H1 (cell line): ENCODE data around the gene NADSYN1. TPM values are rescaled to one million over a fixed set of nuclear protein-coding genes. Genes with fewer than 3 reads are reported as not detected.

Experiments used
- CTCF ChIA-PET: fragments of 300-600 bp; sonication (Branson Sonifier 250); formaldehyde crosslinking; loops from one replicate; lab custom pipeline; 2021; ENCODE audit not compliant: partially characterized antibody; lab: Charles Lee
- POLR2A ChIA-PET: fragments of 300-600 bp; sonication (Branson Sonifier 250); formaldehyde crosslinking; loops from one replicate; lab custom pipeline; 2021; ENCODE audit warnings: inconsistent platforms; ENCODE audit not compliant: partially characterized antibody; lab: Charles Lee
- DNase-seq, 2 experiments: peaks; one replicate each; pipeline versions ENCODE4 v3.0.0 to v3.0.0-alpha.2; 2010 to 2022; ENCODE audit warnings: low spot score in 2 of 2, low read depth in 1 of 2, mixed read lengths in 1 of 2
- FAIRE-seq: peaks from 2 replicates; lab custom pipeline; 2011; peaks lifted over from hg19 to GRCh38; lab: Jason Lieb, UNC
- H2AFZ ChIP-seq: 2 replicates; pipeline ENCODE4 v1.8.1; 2012; ENCODE audit warnings: low read length, inconsistent platforms
- H2AK5ac ChIP-seq: 2 replicates; pipeline ENCODE4 v1.6.1; 2013; ENCODE audit warnings: low read depth, low read length
- H2BK120ac ChIP-seq: replicated peaks from 2 replicates; pipeline ENCODE3; 2013; ENCODE audit warnings: low read depth, low read length, inconsistent platforms
- H2BK12ac ChIP-seq: 2 replicates; pipeline ENCODE4 v1.6.1; 2013; ENCODE audit warnings: low read depth, low read length
- H2BK15ac ChIP-seq: 2 replicates; pipeline ENCODE4 v1.6.1; 2013; ENCODE audit warnings: low read length
- H2BK20ac ChIP-seq: 2 replicates; pipeline ENCODE4 v1.6.1; 2013; ENCODE audit warnings: low read length
- H2BK5ac ChIP-seq: 2 replicates; pipeline ENCODE4 v1.6.1; 2013; ENCODE audit warnings: low read depth, low read length
- H3K14ac ChIP-seq: 2 replicates; pipeline ENCODE4 v1.6.1; 2013; ENCODE audit warnings: inconsistent platforms; ENCODE audit not compliant: insufficient read length
- H3K18ac ChIP-seq: 2 replicates; pipeline ENCODE4 v1.6.1; 2013; ENCODE audit warnings: low read length; ENCODE audit errors: extremely low read depth
- H3K23ac ChIP-seq: 2 replicates; pipeline ENCODE4 v1.6.1; 2013; ENCODE audit warnings: inconsistent platforms; ENCODE audit not compliant: insufficient read length
- H3K23me2 ChIP-seq: 2 replicates; pipeline ENCODE4 v1.6.1; 2013; ENCODE audit warnings: low read depth, low read length
- H3K27ac ChIP-seq: 2 replicates; pipeline ENCODE4 v1.6.1; 2011; ENCODE audit warnings: low read depth, low read length, inconsistent platforms
- H3K27me3 ChIP-seq, 4 experiments: replicated peaks in 1 of 4; 1 replicate in 1 of 4; 2 replicates in 3 of 4; pipeline versions ENCODE4 v1.6.1 to v1.8.1; 2011 to 2013; ENCODE audit warnings: low read length in 3 of 4, mild to moderate bottlenecking in 3 of 4, inconsistent platforms in 2 of 4, mixed read lengths in 2 of 4, moderate library complexity in 1 of 4; ENCODE audit not compliant: control insufficient read depth in 3 of 4, insufficient read depth in 3 of 4; ENCODE audit errors: extremely low read depth in 1 of 4
- H3K36me3 ChIP-seq, 4 experiments: 2 replicates each; pipeline versions ENCODE4 v1.6.1 to v1.8.1; 2011 to 2013; ENCODE audit warnings: mild to moderate bottlenecking in 4 of 4, low read length in 3 of 4, moderate library complexity in 2 of 4, control low read depth in 1 of 4, inconsistent platforms in 1 of 4; ENCODE audit not compliant: insufficient read depth in 4 of 4, control insufficient read depth in 2 of 4
- H3K4ac ChIP-seq: replicated peaks from 2 replicates; pipeline ENCODE3; 2013; ENCODE audit warnings: low read length, low read depth, mixed read lengths, inconsistent platforms; ENCODE audit not compliant: insufficient read length
- H3K4me1 ChIP-seq, 4 experiments: replicated peaks in 1 of 4; 1 replicate in 1 of 4; 2 replicates in 3 of 4; pipeline versions ENCODE4 v1.6.1 to v1.8.1; 2011 to 2013; ENCODE audit warnings: low read length in 3 of 4, inconsistent platforms in 2 of 4, mixed read lengths in 1 of 4; ENCODE audit not compliant: insufficient read depth in 4 of 4, control insufficient read depth in 3 of 4
- H3K4me2 ChIP-seq, 2 experiments: 2 replicates each; pipeline versions ENCODE4 v1.6.1 to v1.8.1; 2011 to 2013; ENCODE audit warnings: low read depth in 2 of 2, low read length in 2 of 2, control low read depth in 1 of 2, inconsistent platforms in 1 of 2, mild to moderate bottlenecking in 1 of 2; ENCODE audit not compliant: insufficient read depth in 1 of 2
- H3K4me3 ChIP-seq, 4 experiments: fragments of 200-600, 300-600 bp in 1 of 4; sonication (generic), shearing (Covaris generic), sonication (Bioruptor Twin) in 1 of 4; 2 replicates each; pipeline versions ENCODE4 v1.5.1 to v1.8.1; 2011 to 2016; ENCODE audit warnings: low read length in 4 of 4, low read depth in 3 of 4, control low read depth in 2 of 4, inconsistent platforms in 2 of 4, mild to moderate bottlenecking in 2 of 4, mixed read lengths in 1 of 4, moderate library complexity in 1 of 4; ENCODE audit not compliant: insufficient read depth in 2 of 4; ENCODE audit errors: extremely low read depth in 1 of 4
- H3K56ac ChIP-seq: replicated peaks from 2 replicates; pipeline ENCODE3; 2013; ENCODE audit warnings: low read depth, mild to moderate bottlenecking, mixed read lengths, low read length, inconsistent platforms; ENCODE audit not compliant: insufficient read length
- H3K79me1 ChIP-seq: 2 replicates; pipeline ENCODE4 v1.6.1; 2013; ENCODE audit warnings: low read depth, low read length, control low read depth
- H3K79me2 ChIP-seq, 2 experiments: 2 replicates each; pipeline versions ENCODE4 v1.6.1 to v1.8.1; 2012 to 2013; ENCODE audit warnings: low read length in 2 of 2, mild to moderate bottlenecking in 2 of 2, inconsistent platforms in 1 of 2; ENCODE audit not compliant: insufficient read depth in 2 of 2, control insufficient read depth in 1 of 2
- H3K9ac ChIP-seq, 4 experiments: replicated peaks in 1 of 4; 1 replicate in 1 of 4; 2 replicates in 3 of 4; pipeline versions ENCODE4 v1.6.1 to v1.8.1; 2011 to 2013; ENCODE audit warnings: low read depth in 3 of 4, low read length in 3 of 4, control low read depth in 2 of 4, mild to moderate bottlenecking in 2 of 4, moderate library complexity in 2 of 4, inconsistent platforms in 1 of 4; ENCODE audit errors: extremely low read depth in 1 of 4
- H3K9me3 ChIP-seq, 2 experiments: 2 replicates each; pipeline versions ENCODE4 v1.6.1 to v1.8.1; 2012 to 2013; ENCODE audit warnings: mild to moderate bottlenecking in 2 of 2, moderate library complexity in 2 of 2, control low read depth in 1 of 2, inconsistent platforms in 1 of 2, low read depth in 1 of 2, low read length in 1 of 2, mixed read lengths in 1 of 2; ENCODE audit not compliant: insufficient read depth in 2 of 2
- H4K20me1 ChIP-seq, 2 experiments: replicated peaks in 1 of 2; 2 replicates each; pipeline versions ENCODE3 to v1.8.1; 2011 to 2013; ENCODE audit warnings: inconsistent platforms in 2 of 2, low read length in 2 of 2, mild to moderate bottlenecking in 1 of 2; ENCODE audit not compliant: insufficient read depth in 2 of 2, control insufficient read depth in 1 of 2
- H4K5ac ChIP-seq: 2 replicates; pipeline ENCODE4 v1.6.1; 2013; ENCODE audit warnings: low read length, low read depth, mixed read lengths, inconsistent platforms; ENCODE audit not compliant: insufficient read length
- H4K8ac ChIP-seq: 2 replicates; pipeline ENCODE4 v1.8.0; 2013; ENCODE audit warnings: mild to moderate bottlenecking, moderate library complexity, low read length, inconsistent platforms; ENCODE audit not compliant: insufficient read depth; ENCODE audit errors: extremely low read depth
- H4K91ac ChIP-seq: replicated peaks from 2 replicates; pipeline ENCODE3; 2013; ENCODE audit warnings: low read length, mixed read lengths, inconsistent platforms; ENCODE audit not compliant: insufficient read length
- BRCA1 ChIP-seq: IDR thresholded peaks from 2 replicates; pipeline ENCODE4 v1.6.1; 2012; ENCODE audit warnings: low read depth, low read length, improper control_type of control experiment
- CBX8 ChIP-seq: fragments of 300-800, 300-1000 bp; sonication (generic); IDR thresholded peaks from 2 replicates; pipeline ENCODE4 v1.7.1; 2016; ENCODE audit warnings: low read depth, low read length, borderline replicate concordance
- CEBPB ChIP-seq: IDR thresholded peaks from 2 replicates; pipeline ENCODE4 v1.6.1; 2012; ENCODE audit warnings: low read depth, low read length
- CHD1 ChIP-seq: IDR thresholded peaks from 2 replicates; pipeline ENCODE4 v1.6.1; 2012; ENCODE audit warnings: low read depth, low read length, improper control_type of control experiment
- FOSL1 ChIP-seq: IDR thresholded peaks from 2 replicates; pipeline ENCODE4 v1.6.1; 2011; ENCODE audit warnings: mild to moderate bottlenecking, low read depth, low read length, moderate library complexity; ENCODE audit not compliant: insufficient read depth
- JUND ChIP-seq: IDR thresholded peaks from 2 replicates; pipeline ENCODE4 v1.6.1; 2011; ENCODE audit warnings: mild to moderate bottlenecking, improper control_type of control experiment, low read length
- NANOG ChIP-seq: IDR thresholded peaks from 2 replicates; pipeline ENCODE4 v1.6.1; 2011; ENCODE audit warnings: low read length, low read depth, mild to moderate bottlenecking, inconsistent platforms; ENCODE audit not compliant: insufficient read depth, poor library complexity, severe bottlenecking
- TAF7 ChIP-seq: optimal IDR thresholded peaks from 2 replicates; pipeline ENCODE3; 2011; ENCODE audit warnings: low read depth, mild to moderate bottlenecking, inconsistent platforms, low read length, moderate library complexity, borderline replicate concordance
- TBP ChIP-seq: IDR thresholded peaks from 2 replicates; pipeline ENCODE4 v1.6.1; 2011; ENCODE audit warnings: low read depth, low read length, improper control_type of control experiment
- TCF12 ChIP-seq: IDR thresholded peaks from 2 replicates; pipeline ENCODE4 v1.6.1; 2011; ENCODE audit warnings: low read depth, mild to moderate bottlenecking, low read length
- WGBS, 2 experiments: shearing (Covaris generic) in 1 of 2; methylation state at CpG; one replicate each; pipeline versions ENCODE4 v1.1.6 to v1.1.7; 2013 to 2015; ENCODE audit warnings: low lambda C conversion rate in 2 of 2, mixed read lengths in 2 of 2, inconsistent platforms in 1 of 2, low coverage in 1 of 2, missing lambda C conversion rate in 1 of 2; ENCODE audit not compliant: insufficient replicate concordance in 2 of 2, insufficient coverage in 1 of 2, insufficient read length in 1 of 2; ENCODE audit errors: extremely low coverage in 1 of 2, missing lambda C conversion rate in 1 of 2; 5-methylcytosine and 5-hydroxymethylcytosine counted together
- polyA plus RNA-seq, 7 experiments: library from polyadenylated mRNA; depleted of rRNA in 3 of 7; stranded (reverse) in 5 of 7; unstranded in 2 of 7; fragments of >200 nt in 5 of 7; fragments of 200-250 nt in 2 of 7; gene quantifications; 1 replicate in 5 of 7; 2 replicates in 1 of 7; 4 replicates in 1 of 7; pipeline versions ENCODE4 v1.2.1 to v1.2.3, GENCODE V29; 2011 to 2013; ENCODE audit warnings: missing spikeins in 2 of 7, mixed read lengths in 2 of 7
- total RNA-seq: library from RNA; stranded (reverse); fragmentation: NEBNext Ultra II Directional; extraction: Animal tissue kit (Norgen Biotek cat#: 25700); gene quantifications from 2 replicates; pipeline ENCODE4 v1.2.1, GENCODE V29; 2021
- TF ChIP-seq, protein P1 (sequence below): IDR thresholded peaks from 2 replicates; pipeline ENCODE4 v1.6.1; 2012; ENCODE audit warnings: low read length, inconsistent platforms

Gene NADSYN1
- total and polyA plus RNA-seq, 2 of the 8 experiments (the other 6 are each of a cell fraction or from before 2014, with no cell fraction given), result 38.3 to 38.6 TPM

DNA sequence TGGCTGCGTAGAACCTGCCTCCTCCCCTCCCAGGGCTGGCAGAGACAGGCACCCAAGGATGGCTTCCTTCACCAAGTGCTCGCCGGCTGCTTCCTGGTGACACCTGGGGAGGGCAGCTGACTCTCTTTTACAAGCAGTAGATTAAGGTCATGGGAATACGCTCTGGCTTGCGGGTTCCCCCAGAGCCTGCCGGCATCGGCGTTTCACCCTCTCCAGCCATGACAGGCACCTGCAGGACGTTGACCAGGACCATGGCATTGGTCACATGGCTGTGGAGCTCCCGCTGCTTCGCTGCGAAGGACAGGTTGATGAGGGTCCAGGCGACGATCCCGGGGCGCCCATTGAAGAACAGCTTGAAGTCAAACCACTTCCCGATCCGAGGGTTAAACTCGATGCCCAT lies 14.4 kb upstream of the NADSYN1 start:
- Histone ChIP-seq H3K18ac (no peak overlapping the region), H3K79me2 (no peaks in the 10 kb centered on the region), H3K4me1 (no peaks in the 10 kb centered on the region), H3K27ac (no peak overlapping the region), H3K4me3 (no peak overlapping the region), H2BK20ac (no peak overlapping the region), H4K5ac (no peak overlapping the region), H2AFZ (no peak overlapping the region), H3K23ac (no peak overlapping the region), H2BK120ac (no peak overlapping the region), H3K23me2 (peaks cover 6% of the 10 kb centered on the region; the same call in 1 of the 2 replicates), H2BK15ac (no peak overlapping the region), H3K9me3 (no peaks in the 10 kb centered on the region), H2AK5ac (no peak overlapping the region), H3K56ac (no peak overlapping the region), H4K20me1 (peaks cover 17 to 45% of the 10 kb centered on the region in 2 experiments), H4K91ac (no peak overlapping the region), H2BK5ac (no peak overlapping the region), H3K4me2 (no peak overlapping the region), H2BK12ac (no peak overlapping the region), H4K8ac (no peak overlapping the region), H3K36me3 (peaks cover 46 to 86% (median 74%) of the 10 kb centered on the region in 4 experiments), H3K27me3 (no peaks in the 10 kb centered on the region), H3K79me1 (peaks cover 4% of the 10 kb centered on the region; the same call in 1 of the 2 replicates), H3K9ac (no peak overlapping the region), H3K14ac (no peak overlapping the region), H3K4ac (no peak overlapping the region)
- DNase-seq (no peak), FAIRE-seq (no peak)
- ChIA-PET POLR2A (interaction anchor here (1.1 to 1.3 kb wide), 2 partner anchors 9 to 14 kb away, joined by 3 to 4 read pairs; partner anchors contain the start of gene DHCR7), CTCF (interaction anchor here (0.8 to 1.5 kb wide), 5 partner anchors 8 to 125 kb away, joined by 3 to 6 read pairs (median 4); no protein-coding TSS in a partner anchor)
- 95% methylated on average over 19 of the region's 19 CpGs; no CpG with 5 or more reads in 1 of the 2 experiments for WGBS, 2 experiments
- TF ChIP-seq TBP, result no peak
- TF ChIP-seq BRCA1, result no peak
- TF ChIP-seq JUND, result no peak
- TF ChIP-seq CHD1, result no peak
- no peak for TF ChIP-seq CBX8
- TF ChIP-seq, protein P1, sequence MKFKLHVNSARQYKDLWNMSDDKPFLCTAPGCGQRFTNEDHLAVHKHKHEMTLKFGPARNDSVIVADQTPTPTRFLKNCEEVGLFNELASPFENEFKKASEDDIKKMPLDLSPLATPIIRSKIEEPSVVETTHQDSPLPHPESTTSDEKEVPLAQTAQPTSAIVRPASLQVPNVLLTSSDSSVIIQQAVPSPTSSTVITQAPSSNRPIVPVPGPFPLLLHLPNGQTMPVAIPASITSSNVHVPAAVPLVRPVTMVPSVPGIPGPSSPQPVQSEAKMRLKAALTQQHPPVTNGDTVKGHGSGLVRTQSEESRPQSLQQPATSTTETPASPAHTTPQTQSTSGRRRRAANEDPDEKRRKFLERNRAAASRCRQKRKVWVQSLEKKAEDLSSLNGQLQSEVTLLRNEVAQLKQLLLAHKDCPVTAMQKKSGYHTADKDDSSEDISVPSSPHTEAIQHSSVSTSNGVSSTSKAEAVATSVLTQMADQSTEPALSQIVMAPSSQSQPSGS, result no peak
- TF ChIP-seq TCF12, result no peak
- TF ChIP-seq NANOG, result no peak
- no peak for TF ChIP-seq CEBPB
- no peak for TF ChIP-seq TAF7
- no peak for TF ChIP-seq FOSL1
